Measurements from ENCODE around the gene MINDY4.

- TF ChIP-seq CTCF (IDR thresholded peaks at IDR 0.05; ENCODE audit: low read depth, low read length, poor library complexity, severe bottlenecking) (no peak), EZH2phosphoT487 (IDR thresholded peaks at IDR 0.05; ENCODE audit: borderline replicate concordance, low read length) (no peak)
Observed at GRCh38 chr7:30816645-30817370, 45.6 kb downstream of the MINDY4 start.
